Measurements from ENCODE around the gene OR52N1. TPM values are rescaled to one million over a fixed set of nuclear protein-coding genes. Genes with fewer than 3 reads are reported as not detected.

The OR52N1 gene
- total RNA-seq (2021; ENCODE audit: unreplicated experiment): not detected
- polyA plus RNA-seq (2012): not detected in 2 replicates
- Bru-seq, nascent RNA: not detected
- not detected for BruChase-seq, experiment 1, labeled RNA remaining after a 6-hour chase
- BruChase-seq, experiment 2, labeled RNA remaining after a 2-hour chase: not detected
- long read RNA-seq: 0 reads

- ChIA-PET POLR2A (no interaction called here), CTCF (no interaction called here), RAD21 (ENCODE audit: low non-redundant PET in 1 of 2, low total read pairs in 2 of 2, uncharacterized antibody in 2 of 2, unreplicated experiment in 2 of 2) (no interaction called here)
- Histone ChIP-seq H4K20me1 (ENCODE audit: insufficient read depth) (no peaks in the 10 kb centered on the region), H3K9ac (ENCODE audit: low read length) (no peak within 1 kb of the TSS), H3K36me3 (ENCODE audit: control insufficient read depth in 1 of 2, insufficient read depth in 2 of 2, low read length in 2 of 2) (no peaks in the 10 kb centered on the region), H3K79me2 (ENCODE audit: insufficient read depth, low read length) (no peaks in the 10 kb centered on the region), H3K9me3 (ENCODE audit: control insufficient read depth in 1 of 2, insufficient read depth in 1 of 2, low read depth in 1 of 2, low read length in 2 of 2) (no peaks in the 10 kb centered on the region), H3K4me3 (replicated peaks in 1 of 2; ENCODE audit: low read depth in 1 of 2, low read length in 2 of 2) (no peak within 1 kb of the TSS), H3K27me3 (ENCODE audit: insufficient read depth, low read length) (peaks cover 29% of the 10 kb centered on the region), H3K4me2 (ENCODE audit: low read length) (no peak within 1 kb of the TSS), H3K9me2 (ENCODE audit: insufficient read depth) (no peaks in the 10 kb centered on the region), H3K27ac (ENCODE audit: low read depth, low read length) (no peak within 1 kb of the TSS), H2AFZ (ENCODE audit: low read depth, low read length, poor library complexity, severe bottlenecking) (no peak within 1 kb of the TSS), H3K4me1 (ENCODE audit: control insufficient read depth in 1 of 2, insufficient read depth in 2 of 2, low read length in 2 of 2) (no peaks in the 10 kb centered on the region)
- no peak for TF ChIP-seq JUND (IDR thresholded peaks at IDR 0.05)
- no TSS peak for BruUV-seq (replicated peaks)
- ATAC-seq (no peak), DNase-seq (ENCODE audit: low read depth, low spot score) (no peak)
- intact Hi-C loops (cut with micrococcal nuclease): loop anchor here (2.0 kb wide), 1 partner anchor 34 kb away; no protein-coding TSS in a partner anchor
Measured at GRCh38 chr11:5791165-5791564, at the start of gene OR52N1. OR52N1 (minus strand) TSS chr11:5791265; CDS start chr11:5788816, 2,449 bp downstream.

- H3K4me1 ChIP-seq (ENCODE audit: control insufficient read depth in 1 of 2, insufficient read depth in 2 of 2, low read length in 2 of 2): no peaks in the 10 kb centered on the region
- ChIA-PET POLR2A (no interaction called here), CTCF (no interaction called here), RAD21 (ENCODE audit: low non-redundant PET in 1 of 2, low total read pairs in 2 of 2, uncharacterized antibody in 2 of 2, unreplicated experiment in 2 of 2) (no interaction called here)
- H3K79me2 ChIP-seq (ENCODE audit: insufficient read depth, low read length): no peaks in the 10 kb centered on the region
- no peak for ATAC-seq
- no peak overlapping the region for H3K27ac ChIP-seq (ENCODE audit: low read depth, low read length)
- H4K20me1 ChIP-seq (ENCODE audit: insufficient read depth): no peaks in the 10 kb centered on the region
- TF ChIP-seq EZH2phosphoT487 (IDR thresholded peaks at IDR 0.05; ENCODE audit: borderline replicate concordance) (no peak), YY1 (IDR thresholded peaks at IDR 0.05; ENCODE audit: extremely low read depth, insufficient replicate concordance, low read depth, low read length) (no peak), ELF1 (IDR thresholded peaks at IDR 0.05; ENCODE audit: borderline replicate concordance, low read depth) (no peak), SIN3A (IDR thresholded peaks at IDR 0.05; ENCODE audit: low read depth) (no peak), SRF (IDR thresholded peaks at IDR 0.05; ENCODE audit: low read depth) (no peak), ZNF274 (IDR thresholded peaks at IDR 0.05; ENCODE audit: low read depth, low read length) (no peak), CEBPB (IDR thresholded peaks at IDR 0.05; ENCODE audit: low read depth) (no peak), POLR2AphosphoS5 (IDR thresholded peaks at IDR 0.05; ENCODE audit: low read depth, low read length) (no peak), RAD21 (IDR thresholded peaks at IDR 0.05; ENCODE audit: low read depth) (no peak), MAX (IDR thresholded peaks at IDR 0.05) (no peak), FOSL1 (IDR thresholded peaks at IDR 0.05; ENCODE audit: low read depth) (no peak)
- no peaks in the 10 kb centered on the region for H3K9me3 ChIP-seq (ENCODE audit: control insufficient read depth in 1 of 2, insufficient read depth in 1 of 2, low read depth in 1 of 2, low read length in 2 of 2)
- BruUV-seq (replicated peaks): no TSS peak
- peaks cover 34% of the 10 kb centered on the region for H3K27me3 ChIP-seq (ENCODE audit: insufficient read depth, low read length)
- no peak overlapping the region for H2AFZ ChIP-seq (ENCODE audit: low read depth, low read length, poor library complexity, severe bottlenecking)
- intact Hi-C loops (cut with micrococcal nuclease): no loop called here
- no peaks in the 10 kb centered on the region for H3K36me3 ChIP-seq (ENCODE audit: control insufficient read depth in 1 of 2, insufficient read depth in 2 of 2, low read length in 2 of 2)
- no peaks in the 10 kb centered on the region for H3K9me2 ChIP-seq (ENCODE audit: insufficient read depth)
- no peak overlapping the region for H3K4me2 ChIP-seq (ENCODE audit: low read length)
- H3K9ac ChIP-seq (ENCODE audit: low read length): no peak overlapping the region
- no peak overlapping the region for H3K4me3 ChIP-seq (replicated peaks in 1 of 2; ENCODE audit: low read depth in 1 of 2, low read length in 2 of 2)
- DNase-seq (ENCODE audit: low read depth, low spot score): no peak
Measured at GRCh38 chr11:5837695-5838094, 46.6 kb upstream of the OR52N1 start.
